ENCODE data around the gene FCN1. TPM values are rescaled to one million over a fixed set of nuclear protein-coding genes. Genes with fewer than 3 reads are reported as not detected.
"Not testable (repeated sequence)": the region's sequence is repeated elsewhere in the genome, so short reads cannot be mapped to it uniquely, and the experiment has no call there.

FCN1 gene
- total RNA-seq, 1 donor from 2014 or later = not detected

GRCh38 chr9:134960701-134961181, 43.0 kb upstream of the FCN1 start:
- peak in 1 of 2 donors; percentile 41 for DNase-seq (ENCODE audit: low spot score in 2 of 2)
- Histone ChIP-seq H3K4me1 (no peaks in the 10 kb centered on the region), H3K36me3 (no peaks in the 10 kb centered on the region), H3K27ac (no peak overlapping the region), H3K9me3 (no peaks in the 10 kb centered on the region), H3K4me3 (no peak overlapping the region), H3K27me3 (no peaks in the 10 kb centered on the region)
- TF ChIP-seq CTCF (IDR thresholded peaks at IDR 0.05) = no peak
- intact Hi-C loops (cut with DNase I) = no loop called here

- H3K36me3 ChIP-seq = no peaks in the 10 kb centered on the region
- no peaks in the 10 kb centered on the region for H3K27me3 ChIP-seq
- no peak overlapping the region for H3K27ac ChIP-seq
- no peaks in the 10 kb centered on the region for H3K9me3 ChIP-seq
- intact Hi-C loops (cut with DNase I) = no loop called here
- no peaks in the 10 kb centered on the region for H3K4me1 ChIP-seq
- H3K4me3 ChIP-seq = no peak overlapping the region
- no peak for TF ChIP-seq CTCF (IDR thresholded peaks at IDR 0.05)
- DNase-seq (ENCODE audit: low spot score in 2 of 2) = peak in 1 of 2 donors; percentile 47
Measured at GRCh38 chr9:134959971-134960310, 42.2 kb upstream of the FCN1 start.

- Histone ChIP-seq H3K36me3 (no peaks in the 10 kb centered on the region), H3K27me3 (no peaks in the 10 kb centered on the region), H3K27ac (no peak overlapping the region), H3K4me3 (no peak overlapping the region), H3K4me1 (no peaks in the 10 kb centered on the region), H3K9me3 (no peaks in the 10 kb centered on the region)
- TF ChIP-seq CTCF (IDR thresholded peaks at IDR 0.05) = no peak
- intact Hi-C loops (cut with DNase I) = no loop called here
- peak in 1 of 2 donors; percentile 49 for DNase-seq (ENCODE audit: low spot score in 2 of 2)
Measured at GRCh38 chr9:134959126-134959970, 41.6 kb upstream of the FCN1 start.

- no peak for TF ChIP-seq CTCF (IDR thresholded peaks at IDR 0.05)
- no peak overlapping the region for H3K4me3 ChIP-seq
- DNase-seq (ENCODE audit: low spot score in 2 of 2) = peak in 1 of 2 donors; percentile 24
- H3K27me3 ChIP-seq = no peaks in the 10 kb centered on the region
- no peaks in the 10 kb centered on the region for H3K36me3 ChIP-seq
- no peaks in the 10 kb centered on the region for H3K4me1 ChIP-seq
- no peaks in the 10 kb centered on the region for H3K9me3 ChIP-seq
- H3K27ac ChIP-seq = no peak overlapping the region
- intact Hi-C loops (cut with DNase I) = no loop called here
Measured at GRCh38 chr9:134957945-134958227, 40.2 kb upstream of the FCN1 start.

- H3K4me1 ChIP-seq = no peaks in the 10 kb centered on the region
- peak in 1 of 2 donors; percentile 3 for DNase-seq (ENCODE audit: low spot score in 2 of 2)
- H3K36me3 ChIP-seq = no peaks in the 10 kb centered on the region
- no peaks in the 10 kb centered on the region for H3K27me3 ChIP-seq
- H3K27ac ChIP-seq = no peak overlapping the region
- TF ChIP-seq CTCF (IDR thresholded peaks at IDR 0.05) = no peak
- no peak overlapping the region for H3K4me3 ChIP-seq
- intact Hi-C loops (cut with DNase I) = no loop called here
- H3K9me3 ChIP-seq = no peaks in the 10 kb centered on the region
Measured at GRCh38 chr9:134957165-134957944, 39.6 kb upstream of the FCN1 start.

- H3K4me1 ChIP-seq; H3K36me3 ChIP-seq; H3K9me3 ChIP-seq; H3K27me3 ChIP-seq; DNase-seq (ENCODE audit: low spot score in 2 of 2); H3K27ac ChIP-seq; H3K4me3 ChIP-seq; intact Hi-C loops (cut with DNase I): not testable (repeated sequence)
Measured at GRCh38 chr9:134956387-134956786, 38.7 kb upstream of the FCN1 start.

Measured in ascending aorta (tissue), 2 donors.